Stimulated activated CD8-positive, alpha-beta memory T cell treated with anti-CD3 and anti-CD28 coated beads, Interleukin-4, amount 100 ng/mL, for 48 hours (primary cell): ENCODE data around the gene OR4C13.
"Not testable (repeated sequence)": the region's sequence is repeated elsewhere in the genome, so short reads cannot be mapped to it uniquely, and the experiment has no call there.

Experiments used
- DNase-seq: peaks from one replicate; pipeline ENCODE4 v3.0.0-alpha.2; 2020

The OR4C13 gene

DNA sequence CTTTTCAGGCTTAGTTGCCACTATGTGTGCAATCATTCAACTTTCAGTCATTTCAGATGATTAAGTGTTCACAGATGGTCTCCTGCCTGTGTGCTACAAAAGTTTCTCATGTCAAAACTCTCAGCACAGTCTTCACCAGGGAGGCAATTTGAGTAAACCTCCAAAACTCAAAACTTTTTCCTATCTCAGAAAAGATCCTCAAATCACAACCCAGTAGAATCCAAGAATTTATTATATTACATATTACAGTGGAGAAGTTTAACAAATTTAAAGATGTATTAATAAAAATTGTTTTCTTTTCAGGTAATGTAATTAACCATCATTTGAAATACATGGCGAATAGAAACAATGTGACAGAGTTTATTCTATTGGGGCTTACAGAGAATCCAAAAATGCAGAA, at the start of gene OR4C13:
Gene OR4C13 (plus strand): TSS at position 301 of the 400 bp plus-strand sequence. CDS start 32 bp downstream, at position 333.
- DNase-seq: no peak

DNA sequence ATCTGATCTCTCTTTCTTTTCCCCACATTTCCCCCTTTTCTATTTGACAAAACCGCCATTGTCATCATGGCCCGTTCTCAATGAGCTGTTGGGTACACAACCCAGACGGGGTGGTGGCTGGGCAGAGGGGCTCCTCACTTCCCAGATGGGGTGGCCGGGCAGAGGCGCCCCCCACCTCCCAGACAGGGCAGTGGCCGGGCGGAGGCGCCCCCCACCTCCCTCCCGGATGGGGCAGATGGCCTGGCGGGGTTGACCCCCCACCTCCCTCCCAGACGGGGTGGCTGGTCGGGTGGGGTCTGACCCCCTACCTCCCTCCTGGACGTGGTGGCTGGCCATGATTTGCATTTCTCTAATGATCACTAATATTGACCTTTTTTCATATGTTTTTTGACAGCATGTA, 40.7 kb upstream of the OR4C13 start:
- not testable (repeated sequence) for DNase-seq

DNA sequence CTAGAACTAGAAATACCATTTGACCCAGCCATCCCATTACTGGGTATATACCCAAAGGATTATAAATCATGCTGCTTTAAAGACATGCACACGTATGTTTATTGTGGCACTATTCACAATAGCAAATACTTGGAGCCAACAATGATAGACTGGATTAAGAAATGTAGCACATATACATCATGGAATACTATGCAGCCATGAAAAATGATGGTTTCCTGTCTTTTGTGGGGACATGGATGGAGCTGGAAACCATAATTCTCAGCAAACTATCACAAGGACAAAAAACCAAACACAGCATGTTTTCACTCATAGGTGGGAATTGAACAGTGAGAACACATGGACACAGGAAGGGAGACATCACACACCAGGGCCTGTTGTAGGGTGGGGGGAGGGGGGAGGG, 3.5 kb upstream of the OR4C13 start:
- DNase-seq: not testable (repeated sequence)

DNA sequence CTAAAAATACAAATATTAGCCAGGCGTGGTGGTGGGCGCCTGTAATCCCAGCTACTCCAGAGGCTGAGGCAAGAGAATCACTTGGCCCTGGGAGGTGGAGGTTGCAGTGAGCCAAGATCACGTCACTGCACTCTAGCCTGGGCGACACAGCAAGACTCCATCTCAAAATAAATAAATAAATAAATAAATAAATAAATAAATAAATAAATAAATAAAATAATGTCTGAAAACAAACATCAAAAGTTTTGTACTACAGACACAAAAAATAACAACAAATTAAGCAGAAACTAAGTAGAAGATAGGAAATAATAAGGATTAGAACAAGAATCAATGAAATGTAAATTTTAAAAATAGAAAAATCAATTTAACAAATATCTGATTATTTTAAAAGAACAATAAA, 21.2 kb downstream of the OR4C13 start:
- not testable (repeated sequence) for DNase-seq

DNA sequence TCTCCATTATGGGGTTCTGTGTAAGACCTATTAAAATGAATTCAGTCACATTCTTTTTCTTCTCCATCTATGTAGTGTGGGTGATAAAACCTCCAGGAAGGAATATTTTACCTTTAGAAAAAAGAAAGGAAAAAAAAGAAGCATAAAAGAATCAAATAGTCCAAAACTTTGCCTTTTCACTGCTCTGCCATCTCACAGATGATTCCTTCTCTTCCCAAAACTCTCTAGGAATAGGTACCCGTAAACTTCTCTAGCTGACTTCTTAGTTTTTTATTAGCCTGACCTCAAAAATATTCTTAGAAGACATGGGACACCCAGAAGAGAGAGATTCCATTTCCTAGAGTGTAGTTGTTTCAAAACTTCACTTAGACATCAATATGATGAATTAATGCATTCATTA, 30.2 kb downstream of the OR4C13 start, which contains the start of gene OR4C12:
Gene OR4C12 (minus strand): TSS at position 101 of the 400 bp plus-strand sequence. CDS start 34 bp downstream, at position 67.
- DNase-seq: not testable (repeated sequence)

DNA sequence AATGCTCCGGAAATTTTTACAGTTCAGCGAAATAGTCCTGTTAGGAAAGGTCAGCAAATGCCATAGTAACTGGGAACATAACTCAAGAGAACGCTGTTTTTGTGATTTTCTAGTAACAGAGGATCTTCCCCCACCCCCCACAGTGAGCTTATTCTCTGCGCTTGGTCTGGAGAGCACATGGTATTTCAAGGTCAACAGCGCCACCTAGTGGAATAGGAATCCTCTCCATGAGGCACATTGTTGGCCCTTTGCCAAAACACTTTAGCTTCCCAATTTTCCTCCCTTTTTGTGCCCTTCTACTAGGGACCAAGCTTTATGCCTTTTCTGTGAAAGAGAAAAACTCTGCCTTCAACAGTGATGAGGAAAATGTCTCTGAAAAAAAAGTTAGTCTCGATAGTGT, 43.4 kb downstream of the OR4C13 start:
- DNase-seq: peak; percentile 53
